ENCODE results near the gene AKNA. TPM values are rescaled to one million over a fixed set of nuclear protein-coding genes. Genes with fewer than 3 reads are reported as not detected.

AKNA gene
- total RNA-seq, 1 experiment from 2014 or later = 29.3 TPM

DNA sequence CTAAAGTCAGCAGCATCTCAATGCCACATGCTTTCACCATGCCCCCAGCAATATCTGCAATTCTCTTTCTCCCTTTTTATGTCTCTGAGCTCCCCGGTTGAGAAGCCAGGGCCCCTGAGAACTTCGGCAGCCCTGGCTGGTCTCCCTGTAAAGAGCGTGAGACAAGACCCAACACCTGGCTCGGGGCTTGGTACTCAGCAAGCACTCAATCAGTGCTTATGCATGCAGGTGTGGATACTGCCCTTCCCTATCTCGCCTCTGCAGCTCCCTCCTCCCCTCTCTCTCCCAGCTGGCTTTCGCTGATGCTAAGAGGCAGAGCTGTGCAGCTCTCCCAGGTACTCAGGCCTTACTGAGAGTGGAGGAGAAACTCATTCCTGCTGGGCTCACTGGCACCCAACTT is 41.7 kb upstream of the AKNA start (continued):
- TF ChIP-seq, protein P1, sequence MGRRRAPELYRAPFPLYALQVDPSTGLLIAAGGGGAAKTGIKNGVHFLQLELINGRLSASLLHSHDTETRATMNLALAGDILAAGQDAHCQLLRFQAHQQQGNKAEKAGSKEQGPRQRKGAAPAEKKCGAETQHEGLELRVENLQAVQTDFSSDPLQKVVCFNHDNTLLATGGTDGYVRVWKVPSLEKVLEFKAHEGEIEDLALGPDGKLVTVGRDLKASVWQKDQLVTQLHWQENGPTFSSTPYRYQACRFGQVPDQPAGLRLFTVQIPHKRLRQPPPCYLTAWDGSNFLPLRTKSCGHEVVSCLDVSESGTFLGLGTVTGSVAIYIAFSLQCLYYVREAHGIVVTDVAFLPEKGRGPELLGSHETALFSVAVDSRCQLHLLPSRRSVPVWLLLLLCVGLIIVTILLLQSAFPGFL (CRISPR knock-in tag; IDR thresholded peaks at IDR 0.05; ENCODE audit: borderline replicate concordance) = no peak
- TF ChIP-seq, protein P2, sequence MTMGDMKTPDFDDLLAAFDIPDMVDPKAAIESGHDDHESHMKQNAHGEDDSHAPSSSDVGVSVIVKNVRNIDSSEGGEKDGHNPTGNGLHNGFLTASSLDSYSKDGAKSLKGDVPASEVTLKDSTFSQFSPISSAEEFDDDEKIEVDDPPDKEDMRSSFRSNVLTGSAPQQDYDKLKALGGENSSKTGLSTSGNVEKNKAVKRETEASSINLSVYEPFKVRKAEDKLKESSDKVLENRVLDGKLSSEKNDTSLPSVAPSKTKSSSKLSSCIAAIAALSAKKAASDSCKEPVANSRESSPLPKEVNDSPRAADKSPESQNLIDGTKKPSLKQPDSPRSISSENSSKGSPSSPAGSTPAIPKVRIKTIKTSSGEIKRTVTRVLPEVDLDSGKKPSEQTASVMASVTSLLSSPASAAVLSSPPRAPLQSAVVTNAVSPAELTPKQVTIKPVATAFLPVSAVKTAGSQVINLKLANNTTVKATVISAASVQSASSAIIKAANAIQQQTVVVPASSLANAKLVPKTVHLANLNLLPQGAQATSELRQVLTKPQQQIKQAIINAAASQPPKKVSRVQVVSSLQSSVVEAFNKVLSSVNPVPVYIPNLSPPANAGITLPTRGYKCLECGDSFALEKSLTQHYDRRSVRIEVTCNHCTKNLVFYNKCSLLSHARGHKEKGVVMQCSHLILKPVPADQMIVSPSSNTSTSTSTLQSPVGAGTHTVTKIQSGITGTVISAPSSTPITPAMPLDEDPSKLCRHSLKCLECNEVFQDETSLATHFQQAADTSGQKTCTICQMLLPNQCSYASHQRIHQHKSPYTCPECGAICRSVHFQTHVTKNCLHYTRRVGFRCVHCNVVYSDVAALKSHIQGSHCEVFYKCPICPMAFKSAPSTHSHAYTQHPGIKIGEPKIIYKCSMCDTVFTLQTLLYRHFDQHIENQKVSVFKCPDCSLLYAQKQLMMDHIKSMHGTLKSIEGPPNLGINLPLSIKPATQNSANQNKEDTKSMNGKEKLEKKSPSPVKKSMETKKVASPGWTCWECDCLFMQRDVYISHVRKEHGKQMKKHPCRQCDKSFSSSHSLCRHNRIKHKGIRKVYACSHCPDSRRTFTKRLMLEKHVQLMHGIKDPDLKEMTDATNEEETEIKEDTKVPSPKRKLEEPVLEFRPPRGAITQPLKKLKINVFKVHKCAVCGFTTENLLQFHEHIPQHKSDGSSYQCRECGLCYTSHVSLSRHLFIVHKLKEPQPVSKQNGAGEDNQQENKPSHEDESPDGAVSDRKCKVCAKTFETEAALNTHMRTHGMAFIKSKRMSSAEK (CRISPR knock-in tag; IDR thresholded peaks at IDR 0.05; ENCODE audit: borderline replicate concordance) = no peak
- TF ChIP-seq FOXP1 (CRISPR knock-in tag; IDR thresholded peaks at IDR 0.05; ENCODE audit: borderline replicate concordance) (no peak), ATF6 (CRISPR knock-in tag; IDR thresholded peaks at IDR 0.05) (no peak), SMAD3 (CRISPR knock-in tag; IDR thresholded peaks at IDR 0.05; ENCODE audit: borderline replicate concordance) (no peak), TCF7 (CRISPR knock-in tag; IDR thresholded peaks at IDR 0.05; ENCODE audit: low read depth) (no peak)
- TF ChIP-seq, protein P3, sequence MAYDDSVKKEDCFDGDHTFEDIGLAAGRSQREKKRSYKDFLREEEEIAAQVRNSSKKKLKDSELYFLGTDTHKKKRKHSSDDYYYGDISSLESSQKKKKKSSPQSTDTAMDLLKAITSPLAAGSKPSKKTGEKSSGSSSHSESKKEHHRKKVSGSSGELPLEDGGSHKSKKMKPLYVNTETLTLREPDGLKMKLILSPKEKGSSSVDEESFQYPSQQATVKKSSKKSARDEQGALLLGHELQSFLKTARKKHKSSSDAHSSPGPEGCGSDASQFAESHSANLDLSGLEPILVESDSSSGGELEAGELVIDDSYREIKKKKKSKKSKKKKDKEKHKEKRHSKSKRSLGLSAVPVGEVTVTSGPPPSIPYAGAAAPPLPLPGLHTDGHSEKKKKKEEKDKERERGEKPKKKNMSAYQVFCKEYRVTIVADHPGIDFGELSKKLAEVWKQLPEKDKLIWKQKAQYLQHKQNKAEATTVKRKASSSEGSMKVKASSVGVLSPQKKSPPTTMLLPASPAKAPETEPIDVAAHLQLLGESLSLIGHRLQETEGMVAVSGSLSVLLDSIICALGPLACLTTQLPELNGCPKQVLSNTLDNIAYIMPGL (CRISPR knock-in tag; IDR thresholded peaks at IDR 0.05) = no peak

DNA sequence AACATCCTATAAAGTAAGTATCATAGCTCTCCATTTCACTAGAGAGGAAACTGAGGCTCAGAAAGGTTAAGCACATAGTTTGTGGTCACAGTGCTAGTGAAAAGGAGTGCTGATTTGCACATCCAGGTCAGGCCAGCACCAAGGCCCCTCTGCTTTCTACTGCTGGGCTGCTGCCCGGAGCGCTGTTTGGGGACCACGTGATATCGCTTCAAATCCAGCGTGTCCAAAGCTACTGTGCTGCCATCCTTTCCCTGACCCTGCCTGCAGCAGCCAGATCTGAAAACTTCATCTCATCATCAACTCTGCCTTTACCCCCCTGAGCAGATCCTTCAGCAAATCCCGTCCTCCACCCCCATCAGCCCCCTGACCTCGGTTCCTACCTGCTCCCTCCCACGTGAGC is 40.7 kb upstream of the AKNA start:
- Mint-ChIP-seq H3K27me3 (ENCODE audit: low read depth) (no peaks in the 10 kb centered on the region), H3K36me3 (no peaks in the 10 kb centered on the region), H3K4me1 (peaks cover 12% of the 10 kb centered on the region), H3K27ac (no peak overlapping the region), H3K4me3 (no peak overlapping the region), H3K9me3 (no peaks in the 10 kb centered on the region)
- ChIA-PET POLR2A (no interaction called here), CTCF (interaction anchor here (2.1 to 2.7 kb wide), 2 partner anchors 23 to 225 kb away, joined by 14 to 22 read pairs; no protein-coding TSS in a partner anchor)
- no peak for ATAC-seq
- no peak for TF ChIP-seq ZNF219 (CRISPR knock-in tag; IDR thresholded peaks at IDR 0.05; ENCODE audit: borderline replicate concordance)
- DNase-seq (ENCODE audit: low spot score) = no peak

GRCh38 chr9:114427644-114428043 is 39.9 kb upstream of the AKNA start:
- POLR2A ChIA-PET = no interaction called here
- Mint-ChIP-seq H3K4me3 (no peak overlapping the region), H3K4me1 (peaks cover 13% of the 10 kb centered on the region), H3K36me3 (no peaks in the 10 kb centered on the region), H3K27me3 (ENCODE audit: low read depth) (no peaks in the 10 kb centered on the region), H3K27ac (no peak overlapping the region), H3K9me3 (no peaks in the 10 kb centered on the region)
- ATAC-seq = no peak
- DNase-seq (ENCODE audit: low spot score) = no peak
- CTCF ChIA-PET = interaction anchor here (1.3 to 2.7 kb wide), 2 partner anchors 22 to 226 kb away, joined by 3 to 22 read pairs; no protein-coding TSS in a partner anchor
- TF ChIP-seq RORB (CRISPR knock-in tag; IDR thresholded peaks at IDR 0.05) (no peak), RELA (CRISPR knock-in tag; IDR thresholded peaks at IDR 0.05; ENCODE audit: borderline replicate concordance) (no peak), FOXP1 (CRISPR knock-in tag; IDR thresholded peaks at IDR 0.05; ENCODE audit: borderline replicate concordance) (no peak), FOXJ3 (CRISPR knock-in tag; IDR thresholded peaks at IDR 0.05; ENCODE audit: borderline replicate concordance) (no peak), TCF7 (CRISPR knock-in tag; IDR thresholded peaks at IDR 0.05; ENCODE audit: low read depth) (no peak), FOXK1 (CRISPR knock-in tag; IDR thresholded peaks at IDR 0.05) (no peak), ZBTB21 (CRISPR knock-in tag; IDR thresholded peaks at IDR 0.05; ENCODE audit: borderline replicate concordance) (no peak), JAZF1 (CRISPR knock-in tag; IDR thresholded peaks at IDR 0.05) (no peak), EMX1 (CRISPR knock-in tag; IDR thresholded peaks at IDR 0.05) (no peak), NR2C2 (CRISPR knock-in tag; IDR thresholded peaks at IDR 0.05) (no peak)
- TF ChIP-seq, protein P4, sequence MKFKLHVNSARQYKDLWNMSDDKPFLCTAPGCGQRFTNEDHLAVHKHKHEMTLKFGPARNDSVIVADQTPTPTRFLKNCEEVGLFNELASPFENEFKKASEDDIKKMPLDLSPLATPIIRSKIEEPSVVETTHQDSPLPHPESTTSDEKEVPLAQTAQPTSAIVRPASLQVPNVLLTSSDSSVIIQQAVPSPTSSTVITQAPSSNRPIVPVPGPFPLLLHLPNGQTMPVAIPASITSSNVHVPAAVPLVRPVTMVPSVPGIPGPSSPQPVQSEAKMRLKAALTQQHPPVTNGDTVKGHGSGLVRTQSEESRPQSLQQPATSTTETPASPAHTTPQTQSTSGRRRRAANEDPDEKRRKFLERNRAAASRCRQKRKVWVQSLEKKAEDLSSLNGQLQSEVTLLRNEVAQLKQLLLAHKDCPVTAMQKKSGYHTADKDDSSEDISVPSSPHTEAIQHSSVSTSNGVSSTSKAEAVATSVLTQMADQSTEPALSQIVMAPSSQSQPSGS (CRISPR knock-in tag; IDR thresholded peaks at IDR 0.05; ENCODE audit: borderline replicate concordance, low read depth) = no peak
- TF ChIP-seq, protein P2 (CRISPR knock-in tag; IDR thresholded peaks at IDR 0.05; ENCODE audit: borderline replicate concordance) = no peak
